Astrocyte (in vitro differentiated cells and primary cell): ENCODE data around the gene WNT9B.

Experiments used
- CTCF ChIP-seq: IDR thresholded peaks from 2 replicates; pipeline ENCODE4 v1.5.1; 2011; ENCODE audit warnings: low read depth, mild to moderate bottlenecking, inconsistent platforms, low read length, moderate library complexity; ENCODE audit not compliant: insufficient read depth
- EZH2 ChIP-seq: IDR thresholded peaks from 2 replicates; pipeline ENCODE4 v1.6.1; 2012; ENCODE audit warnings: mild to moderate bottlenecking, low read length, inconsistent platforms; ENCODE audit not compliant: insufficient read depth

- no peak for TF ChIP-seq CTCF
- TF ChIP-seq EZH2 = no peak
These were observed 40.5 kb upstream of the WNT9B start for GRCh38 chr17:46810837-46811236.
